HG02870 (cell line): Measurements from ENCODE around the gene SLC22A4.

Source experiments
- ATAC-seq: cut with Tn5 transposase; IDR thresholded peaks from one replicate; pipeline ENCODE4 v1.9.1; 2021; ENCODE audit warnings: mild to moderate bottlenecking, moderate library complexity; ENCODE audit not compliant: unreplicated experiment

The SLC22A4 gene

DNA sequence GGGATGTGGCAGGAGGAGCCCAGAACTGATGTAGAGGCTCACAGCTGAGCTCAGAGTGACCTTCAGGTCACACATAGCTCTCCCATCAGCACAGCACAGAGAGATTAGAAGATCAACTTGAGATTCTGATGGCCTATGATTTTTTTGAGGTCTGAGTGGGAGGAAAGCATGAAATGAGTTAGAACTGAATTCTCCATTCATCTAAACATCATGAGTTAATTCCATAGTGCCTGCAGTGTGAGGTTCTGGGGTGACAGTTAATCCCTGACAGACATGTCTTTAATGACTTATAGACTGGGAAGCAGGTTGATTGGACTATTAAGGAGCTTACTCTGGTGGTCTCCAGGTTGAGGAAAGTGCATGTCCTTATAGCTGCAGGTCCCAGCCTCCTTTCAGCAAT, 97.7 kb downstream of the SLC22A4 start:
- ATAC-seq, result no peak

DNA sequence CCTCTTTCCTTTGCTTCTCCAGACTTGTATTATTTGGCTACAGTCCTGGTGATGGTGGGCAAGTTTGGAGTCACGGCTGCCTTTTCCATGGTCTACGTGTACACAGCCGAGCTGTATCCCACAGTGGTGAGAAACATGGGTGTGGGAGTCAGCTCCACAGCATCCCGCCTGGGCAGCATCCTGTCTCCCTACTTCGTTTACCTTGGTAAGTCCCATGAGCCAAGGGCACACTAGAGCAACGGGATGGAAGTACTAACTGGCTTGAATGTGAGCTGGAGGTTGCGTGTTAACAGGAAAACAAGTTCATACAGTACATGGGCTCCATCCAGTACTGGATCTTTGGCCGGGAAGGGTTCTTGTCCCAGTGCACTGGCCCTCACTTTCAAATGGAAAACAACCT, 98.2 kb downstream of the SLC22A4 start:
- no peak for ATAC-seq

DNA sequence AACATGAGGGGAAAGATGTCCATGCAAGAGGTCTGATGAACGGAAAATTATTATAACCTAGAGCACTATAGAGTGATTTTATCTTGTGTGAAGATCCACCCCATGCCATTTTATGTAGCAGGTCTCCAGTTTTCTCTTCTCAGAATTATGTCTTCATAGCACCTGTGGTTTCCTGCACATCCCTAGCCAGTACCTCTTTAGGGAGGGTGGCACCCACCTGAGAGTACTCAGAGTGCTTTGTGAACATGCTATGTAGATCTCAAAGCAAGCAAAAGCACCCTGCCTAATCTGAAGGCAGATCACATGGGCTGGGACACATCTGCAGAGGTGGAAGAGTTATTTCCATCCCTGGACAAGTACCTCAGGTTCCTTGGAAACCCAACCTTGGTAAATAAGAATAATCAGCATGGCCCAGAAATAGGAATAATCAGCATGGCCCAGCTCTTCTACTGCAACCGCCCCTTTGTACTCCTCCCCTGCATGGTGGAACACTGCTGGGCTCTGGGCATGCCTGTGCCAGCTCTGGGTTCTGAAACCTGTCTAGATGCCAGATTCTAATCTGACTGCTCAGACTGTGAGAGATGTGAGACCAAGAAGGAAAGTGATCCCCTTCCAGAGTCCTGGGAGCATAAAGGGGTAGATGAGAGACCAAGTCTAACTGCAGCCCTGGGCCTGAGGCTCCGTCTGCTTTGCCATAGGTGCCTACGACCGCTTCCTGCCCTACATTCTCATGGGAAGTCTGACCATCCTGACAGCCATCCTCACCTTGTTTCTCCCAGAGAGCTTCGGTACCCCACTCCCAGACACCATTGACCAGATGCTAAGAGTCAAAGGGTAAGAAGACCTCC, 99.0 kb downstream of the SLC22A4 start:
- no peak for ATAC-seq
